ENCODE data around the gene ZNF275.

- TF ChIP-seq CTCF (IDR thresholded peaks at IDR 0.05): no peak
- no peak for TF ChIP-seq EZH2 (IDR thresholded peaks at IDR 0.05; ENCODE audit: borderline replicate concordance, insufficient read depth, low read depth, low read length, poor library complexity, severe bottlenecking)
These were observed 46.1 kb downstream of the ZNF275 start for GRCh38 chrX:153379971-153380581.
